Astrocyte (in vitro differentiated cells and primary cell): ENCODE results near the gene ALOX5. TPM values are rescaled to one million over a fixed set of nuclear protein-coding genes. Genes with fewer than 3 reads are reported as not detected.

Experiments used
- DNase-seq: peaks from one replicate; pipeline ENCODE4 v3.0.0-alpha.2; 2010; ENCODE audit warnings: low read depth
- FAIRE-seq: peaks from 2 replicates; lab custom pipeline; 2011; peaks lifted over from hg19 to GRCh38; lab: Jason Lieb, UNC
- H2AFZ ChIP-seq: 2 replicates; pipeline ENCODE4 v1.6.0; 2012; ENCODE audit warnings: low read depth, low read length, inconsistent platforms
- H3K27ac ChIP-seq: 2 replicates; pipeline ENCODE4 v1.5.1; 2011; ENCODE audit warnings: low read depth, low read length, inconsistent platforms
- H3K27me3 ChIP-seq: 2 replicates; pipeline ENCODE4 v1.6.0; 2011; ENCODE audit warnings: low read length, inconsistent platforms; ENCODE audit not compliant: insufficient read depth
- H3K36me3 ChIP-seq: 2 replicates; pipeline ENCODE4 v1.5.1; 2011; ENCODE audit warnings: low read length, inconsistent platforms; ENCODE audit not compliant: insufficient read depth
- H3K4me1 ChIP-seq: 2 replicates; pipeline ENCODE4 v1.5.1; 2011; ENCODE audit warnings: low read length, inconsistent platforms; ENCODE audit not compliant: insufficient read depth
- H3K4me2 ChIP-seq: 2 replicates; pipeline ENCODE4 v1.6.0; 2012; ENCODE audit warnings: low read length, inconsistent platforms
- H3K4me3 ChIP-seq: 2 replicates; pipeline ENCODE4 v1.5.1; 2011; ENCODE audit warnings: low read depth, mild to moderate bottlenecking, low read length, inconsistent platforms; ENCODE audit not compliant: insufficient read depth
- H3K79me2 ChIP-seq: 2 replicates; pipeline ENCODE4 v1.6.0; 2012; ENCODE audit warnings: mild to moderate bottlenecking, low read length, inconsistent platforms; ENCODE audit not compliant: insufficient read depth
- H3K9ac ChIP-seq: 2 replicates; pipeline ENCODE4 v1.6.0; 2012; ENCODE audit warnings: mild to moderate bottlenecking, low read length, inconsistent platforms
- H3K9me3 ChIP-seq: 2 replicates; pipeline ENCODE4 v1.5.1; 2012; ENCODE audit warnings: low read depth, mild to moderate bottlenecking, low read length, inconsistent platforms; ENCODE audit not compliant: insufficient read depth
- H4K20me1 ChIP-seq: 2 replicates; pipeline ENCODE4 v1.6.0; 2012; ENCODE audit warnings: low read length, inconsistent platforms; ENCODE audit not compliant: insufficient read depth
- H3K27ac Mint-ChIP-seq: one replicate; pipeline ENCODE4 v1.8.0; 2021; ENCODE audit warnings: mild to moderate bottlenecking, mixed read lengths; ENCODE audit not compliant: unreplicated experiment
- H3K27me3 Mint-ChIP-seq: one replicate; pipeline ENCODE4 v1.8.0; 2021; ENCODE audit warnings: low read depth, mixed read lengths; ENCODE audit not compliant: unreplicated experiment
- H3K36me3 Mint-ChIP-seq: one replicate; pipeline ENCODE4 v1.8.0; 2021; ENCODE audit warnings: low read depth, mixed read lengths; ENCODE audit not compliant: unreplicated experiment
- H3K4me1 Mint-ChIP-seq: one replicate; pipeline ENCODE4 v1.8.0; 2021; ENCODE audit warnings: low read depth, mixed read lengths; ENCODE audit not compliant: unreplicated experiment
- H3K4me3 Mint-ChIP-seq: one replicate; pipeline ENCODE4 v1.8.0; 2021; ENCODE audit warnings: mild to moderate bottlenecking, moderate library complexity, mixed read lengths; ENCODE audit not compliant: unreplicated experiment
- H3K9me3 Mint-ChIP-seq: one replicate; pipeline ENCODE4 v1.8.0; 2021; ENCODE audit warnings: mild to moderate bottlenecking, mixed read lengths; ENCODE audit not compliant: unreplicated experiment
- CTCF ChIP-seq: IDR thresholded peaks from 2 replicates; pipeline ENCODE4 v1.5.1; 2011; ENCODE audit warnings: low read depth, mild to moderate bottlenecking, inconsistent platforms, low read length, moderate library complexity; ENCODE audit not compliant: insufficient read depth
- EZH2 ChIP-seq: IDR thresholded peaks from 2 replicates; pipeline ENCODE4 v1.6.1; 2012; ENCODE audit warnings: mild to moderate bottlenecking, low read length, inconsistent platforms; ENCODE audit not compliant: insufficient read depth
- total RNA-seq: library from RNA; stranded (reverse); gene quantifications from 2 replicates; pipeline ENCODE4 v1.2.1, GENCODE V29; 2021

Gene ALOX5
- total RNA-seq, 1 donor from 2014 or later = 1.0 TPM

- FAIRE-seq = no peak
- peaks cover 11% of the 10 kb centered on the region for H3K9me3 Mint-ChIP-seq
- peak overlapping the region; percentile 50 for H3K4me3 Mint-ChIP-seq
Measured at GRCh38 chr10:45417746-45418145, 43.7 kb downstream of the ALOX5 start.

DNA sequence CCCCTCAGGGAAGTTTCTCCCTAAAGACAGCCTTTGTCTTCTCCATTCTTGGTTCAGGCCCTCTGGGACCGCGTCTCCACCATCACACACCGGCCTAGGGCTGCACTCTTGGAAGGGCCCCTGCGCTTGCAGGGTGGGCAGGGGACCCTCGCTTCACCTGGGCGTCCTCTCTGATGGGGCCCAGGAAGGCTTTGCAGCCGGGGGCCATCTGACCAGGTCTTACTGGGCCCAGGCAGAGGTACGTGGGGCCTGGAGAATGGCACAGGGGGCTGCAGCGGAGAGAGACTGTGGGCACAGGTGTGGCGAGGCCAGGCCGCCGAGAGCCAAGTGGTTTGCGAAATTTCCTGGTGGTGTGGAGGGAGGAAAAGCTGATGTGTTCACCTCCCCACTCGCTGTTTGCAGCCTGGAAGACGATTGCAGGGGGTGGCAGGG lies 44.4 kb downstream of the ALOX5 start:
- Histone ChIP-seq H3K27me3 (no peaks in the 10 kb centered on the region), H3K9me3 (no peaks in the 10 kb centered on the region), H4K20me1 (no peaks in the 10 kb centered on the region), H3K79me2 (no peaks in the 10 kb centered on the region), H3K4me2 (peak overlapping the region; percentile 95), H3K36me3 (no peaks in the 10 kb centered on the region), H3K4me3 (peak overlapping the region; percentile 52), H3K27ac (no peak overlapping the region), H2AFZ (peak overlapping the region; percentile 93), H3K9ac (peak overlapping the region; percentile 60), H3K4me1 (peaks cover 2% of the 10 kb centered on the region)
- FAIRE-seq (no peak), DNase-seq (no peak)
- peaks cover 13% of the 10 kb centered on the region for H3K4me1 Mint-ChIP-seq
- peaks cover 32% of the 10 kb centered on the region for H3K27me3 Mint-ChIP-seq
- peak overlapping the region; percentile 58 for H3K27ac Mint-ChIP-seq
- no peaks in the 10 kb centered on the region for H3K36me3 Mint-ChIP-seq
- peaks cover 11% of the 10 kb centered on the region for H3K9me3 Mint-ChIP-seq
- H3K4me3 Mint-ChIP-seq = peak overlapping the region; percentile 86
- TF ChIP-seq CTCF (no peak), EZH2 (no peak)

More at GRCh38 chr10:45417746-45418145, 43.7 kb downstream of the ALOX5 start:
- peaks cover 26% of the 10 kb centered on the region for H3K27me3 Mint-ChIP-seq
- H3K79me2 ChIP-seq = no peaks in the 10 kb centered on the region
- no peak for DNase-seq
- H2AFZ ChIP-seq = no peak overlapping the region
- no peaks in the 10 kb centered on the region for H3K36me3 ChIP-seq
- peaks cover 13% of the 10 kb centered on the region for H3K4me1 Mint-ChIP-seq
- no peak overlapping the region for H3K4me2 ChIP-seq
- H3K9ac ChIP-seq = no peak overlapping the region
- H4K20me1 ChIP-seq = no peaks in the 10 kb centered on the region
- H3K27ac ChIP-seq = no peak overlapping the region
- peaks cover 2% of the 10 kb centered on the region for H3K4me1 ChIP-seq
- no peaks in the 10 kb centered on the region for H3K36me3 Mint-ChIP-seq
- no peak for TF ChIP-seq EZH2
- no peak for TF ChIP-seq CTCF
- H3K27ac Mint-ChIP-seq = no peak overlapping the region
- H3K27me3 ChIP-seq = no peaks in the 10 kb centered on the region
- no peaks in the 10 kb centered on the region for H3K9me3 ChIP-seq
- no peak overlapping the region for H3K4me3 ChIP-seq

GRCh38 chr10:45418849-45419675 lies 45.0 kb downstream of the ALOX5 start:
- Histone ChIP-seq H2AFZ (peak overlapping the region; percentile 93), H3K79me2 (no peaks in the 10 kb centered on the region), H3K4me2 (peak overlapping the region; percentile 95), H3K9me3 (no peaks in the 10 kb centered on the region), H3K4me3 (peak overlapping the region; percentile 52), H3K36me3 (no peaks in the 10 kb centered on the region), H3K4me1 (peaks cover 2% of the 10 kb centered on the region), H4K20me1 (no peaks in the 10 kb centered on the region), H3K27ac (no peak overlapping the region), H3K27me3 (no peaks in the 10 kb centered on the region), H3K9ac (peak overlapping the region; percentile 60)
- Mint-ChIP-seq H3K27me3 (peaks cover 38% of the 10 kb centered on the region), H3K36me3 (no peaks in the 10 kb centered on the region), H3K27ac (peak overlapping the region; percentile 81), H3K9me3 (peaks cover 8% of the 10 kb centered on the region), H3K4me1 (peaks cover 13% of the 10 kb centered on the region), H3K4me3 (peak overlapping the region; percentile 86)
- no peak for FAIRE-seq
- peak; percentile 12 for DNase-seq
- TF ChIP-seq EZH2 (no peak), CTCF (no peak)
